GM12891 (cell line): Measurements from ENCODE around the gene ATP8A2.

Experiments used
- POLR2A ChIP-seq: IDR thresholded peaks from 2 replicates; pipeline ENCODE4 v1.6.1; 2011; ENCODE audit warnings: low read depth, low read length, control low read depth
- TAF1 ChIP-seq: IDR thresholded peaks from 2 replicates; pipeline ENCODE4 v1.6.1; 2011; ENCODE audit warnings: low read depth, low read length, control low read depth

- TF ChIP-seq TAF1 (no peak), POLR2A (no peak)
Observed at GRCh38 chr13:26062853-26063444, 691.2 kb downstream of the ATP8A2 start.
